Activated T-cell treated with anti-CD3 and anti-CD28 coated beads, Interleukin-2, amount 50 U/mL, for 48 hours (primary cell): ENCODE results near the gene KLHL41.
A peak's percentile ranks its signal among the peaks of the same experiment; 100 is the strongest.

Experiments used
- DNase-seq, 2 experiments: peaks; one replicate each; pipeline ENCODE4 v3.0.0-alpha.2; 2020

The KLHL41 gene

GRCh38 chr2:169509298-169509885, at the start of gene KLHL41:
KLHL41 (plus strand) TSS chr2:169509702; CDS start chr2:169509779, 77 bp downstream.
- DNase-seq = no peak

- no peak for DNase-seq
These were observed 48.4 kb upstream of the KLHL41 start for GRCh38 chr2:169461143-169461542.

- no peak for DNase-seq
These were observed 46.4 kb upstream of the KLHL41 start for GRCh38 chr2:169462896-169463695.

- no peak for DNase-seq
These were observed 45.0 kb upstream of the KLHL41 start for GRCh38 chr2:169464466-169464865.

- DNase-seq = no peak
These were observed 44.6 kb upstream of the KLHL41 start for GRCh38 chr2:169464882-169465281.

GRCh38 chr2:169468841-169469240, 40.7 kb upstream of the KLHL41 start:
- DNase-seq = no peak

- DNase-seq = no peak
These were observed 39.4 kb upstream of the KLHL41 start for GRCh38 chr2:169469952-169470572.

GRCh38 chr2:169472249-169472648, 37.3 kb upstream of the KLHL41 start:
- DNase-seq = no peak

- no peak for DNase-seq
These were observed 33.0 kb upstream of the KLHL41 start for GRCh38 chr2:169476459-169476858.

- DNase-seq = no peak
These were observed 31.2 kb upstream of the KLHL41 start for GRCh38 chr2:169478339-169478738.

- DNase-seq = peak in 1 of 2 experiments; percentile 23
These were observed 30.7 kb upstream of the KLHL41 start for GRCh38 chr2:169478745-169479256.

- peak; percentile 85 to 87 for DNase-seq
These were observed 30.0 kb upstream of the KLHL41 start, which contains the start of gene BBS5 for GRCh38 chr2:169479257-169480078. BBS5 (plus strand) TSS chr2:169479494; CDS start chr2:169479554, 60 bp downstream.

GRCh38 chr2:169480079-169480465, 29.4 kb upstream of the KLHL41 start:
- no peak for DNase-seq

GRCh38 chr2:169485650-169486138, 23.8 kb upstream of the KLHL41 start:
- no peak for DNase-seq

GRCh38 chr2:169486487-169486886, 23.0 kb upstream of the KLHL41 start:
- no peak for DNase-seq

GRCh38 chr2:169490834-169491233, 18.7 kb upstream of the KLHL41 start:
- no peak for DNase-seq

GRCh38 chr2:169491378-169491777, 18.1 kb upstream of the KLHL41 start:
- DNase-seq = no peak

GRCh38 chr2:169493360-169493759, 16.1 kb upstream of the KLHL41 start:
- DNase-seq = no peak

GRCh38 chr2:169495310-169495928, 14.1 kb upstream of the KLHL41 start:
- DNase-seq = no peak

GRCh38 chr2:169504651-169505050, 4.9 kb upstream of the KLHL41 start:
- DNase-seq = no peak

- no peak for DNase-seq
These were observed 1.8 kb upstream of the KLHL41 start for GRCh38 chr2:169507698-169508097.

GRCh38 chr2:169509955-169510354, 453 bp downstream of the KLHL41 start:
- no peak for DNase-seq
